NCI-H2029 (cell line): ENCODE measurements around the gene SDC3.

Experiments used
- DNase-seq: peaks from one replicate; lab custom pipeline; 2025; lab: John Stamatoyannopoulos, UW

The SDC3 gene

DNA sequence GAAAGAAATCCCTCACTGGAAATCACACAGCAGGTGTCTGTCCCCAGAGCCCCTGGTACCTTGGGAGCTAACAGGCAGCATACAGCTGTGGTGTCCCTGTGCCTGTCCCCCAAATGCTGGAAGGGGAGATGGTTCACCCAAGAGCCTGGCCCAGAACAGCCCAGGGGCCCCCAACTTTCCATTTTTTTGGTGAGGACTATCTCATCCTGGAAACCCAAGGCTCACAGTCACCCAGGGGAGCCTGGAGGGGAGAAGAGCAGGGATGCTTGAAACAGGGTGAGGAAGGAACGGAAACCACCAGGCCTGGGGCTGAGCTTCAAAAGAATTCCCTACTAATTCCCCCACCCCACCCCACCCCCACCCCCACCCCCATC, 3.6 kb downstream of the SDC3 start:
- DNase-seq, result no peak

DNA sequence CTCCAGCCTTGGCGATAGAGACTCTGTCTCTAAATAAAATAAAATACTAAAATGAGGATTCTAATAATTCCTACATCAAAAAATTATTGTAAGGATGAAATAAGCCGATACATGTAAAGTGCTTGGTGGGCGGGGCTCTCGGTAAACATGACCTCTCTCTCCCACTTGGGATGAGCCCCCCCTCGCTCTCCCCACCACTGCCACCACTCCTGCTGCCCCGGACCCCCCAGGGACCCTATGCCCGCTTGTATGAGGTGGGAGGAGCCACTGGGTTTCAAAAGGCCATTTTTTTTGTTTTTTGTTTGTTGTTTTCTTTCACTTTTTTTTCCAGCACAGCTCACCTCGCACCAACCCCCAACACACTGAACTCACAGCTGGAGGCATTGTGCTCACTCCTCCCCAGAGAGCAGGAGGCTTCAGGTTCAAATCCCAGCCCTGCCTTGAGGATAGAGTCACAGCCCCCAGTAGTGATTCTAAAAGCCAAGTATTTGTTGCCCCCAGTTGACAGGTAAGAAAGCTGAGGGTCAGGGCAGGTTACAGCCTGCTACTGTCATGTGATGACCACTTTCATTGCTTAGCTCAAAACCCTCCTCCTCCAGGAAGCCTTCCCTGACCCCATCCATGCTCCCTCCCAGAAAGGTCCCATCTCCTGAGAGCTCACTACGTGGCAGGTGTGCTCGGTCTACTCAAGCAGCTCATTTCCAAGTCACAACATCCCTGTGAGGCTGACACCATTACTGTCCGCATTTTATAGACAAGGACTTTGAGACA, 4.2 kb downstream of the SDC3 start:
- DNase-seq, result no peak

GRCh38 chr1:30903343-30904034, 5.1 kb downstream of the SDC3 start:
- no peak for DNase-seq

- DNase-seq, result no peak
Observed at GRCh38 chr1:30902593-30903290, 5.8 kb downstream of the SDC3 start.

DNA sequence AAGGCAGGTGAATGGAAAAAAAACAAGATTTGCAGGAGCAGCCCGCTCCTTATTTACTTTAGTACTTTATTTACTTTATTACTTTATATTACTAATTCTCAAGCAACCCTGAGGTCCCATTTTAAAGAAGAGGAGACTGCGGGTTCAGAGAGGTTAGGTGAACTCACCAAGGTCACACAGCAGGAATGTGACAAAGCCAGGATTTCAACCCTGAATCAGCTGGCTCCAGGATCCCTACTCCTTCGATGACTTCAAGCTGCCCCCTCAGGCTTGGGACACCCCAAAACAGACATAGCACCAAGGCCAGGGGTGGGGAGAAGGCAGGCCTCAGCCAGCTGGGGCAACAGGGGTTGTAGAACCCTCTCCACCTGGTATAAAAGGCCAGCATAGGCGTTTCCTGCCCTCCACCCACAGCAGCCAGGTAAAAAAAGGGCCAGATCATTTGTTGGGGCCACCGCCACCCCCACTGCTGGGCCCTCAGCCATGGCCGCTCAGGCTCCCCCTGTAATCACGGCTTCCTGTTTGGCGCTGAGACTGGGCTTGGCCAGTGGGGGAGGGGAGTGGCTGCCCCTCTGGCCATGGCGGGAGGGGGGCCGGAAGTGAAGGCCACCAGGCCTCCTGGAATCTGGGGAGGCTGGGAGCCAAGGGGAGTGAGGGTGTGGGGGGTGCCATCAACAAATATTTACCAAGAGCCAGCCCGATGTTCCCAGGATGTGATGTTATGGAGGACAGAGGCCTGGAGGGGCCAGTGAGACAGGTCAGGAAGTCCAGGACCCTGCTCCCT, 6.6 kb downstream of the SDC3 start:
- no peak for DNase-seq

DNA sequence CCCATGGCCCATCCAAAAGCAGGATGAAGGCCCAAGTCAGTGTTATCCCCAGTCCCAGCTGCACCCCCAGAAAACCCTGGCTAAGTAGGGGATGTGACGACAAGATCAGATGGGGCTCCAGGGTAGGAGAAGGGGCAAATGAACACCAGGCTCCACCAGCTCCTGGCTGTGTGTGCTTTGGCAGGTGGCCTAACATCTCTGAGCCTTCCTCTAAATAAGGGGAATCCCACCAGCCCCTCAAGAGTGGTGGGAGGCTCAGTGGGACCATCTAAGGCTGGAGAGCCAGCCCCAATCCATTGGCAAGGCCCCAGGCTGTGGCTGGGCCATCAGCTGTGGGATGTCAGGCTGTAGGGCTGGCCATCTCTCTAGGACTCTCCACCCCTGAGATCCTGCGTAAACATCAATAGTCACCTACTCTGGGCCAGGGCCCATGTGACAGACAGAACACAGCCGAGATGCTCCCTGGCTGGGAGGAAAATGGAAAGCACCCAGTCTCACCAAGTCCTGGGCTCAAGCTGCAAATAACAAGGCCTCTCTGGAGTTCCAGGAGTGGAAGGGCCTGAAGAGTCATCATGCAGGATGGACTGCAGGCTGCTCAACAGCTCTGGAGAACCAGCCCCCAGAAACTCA, 7.5 kb downstream of the SDC3 start:
- DNase-seq, result no peak

- no peak for DNase-seq
Observed at GRCh38 chr1:30900486-30900885, 8.1 kb downstream of the SDC3 start.

GRCh38 chr1:30899577-30900389, 8.8 kb downstream of the SDC3 start:
- DNase-seq, result no peak

DNA sequence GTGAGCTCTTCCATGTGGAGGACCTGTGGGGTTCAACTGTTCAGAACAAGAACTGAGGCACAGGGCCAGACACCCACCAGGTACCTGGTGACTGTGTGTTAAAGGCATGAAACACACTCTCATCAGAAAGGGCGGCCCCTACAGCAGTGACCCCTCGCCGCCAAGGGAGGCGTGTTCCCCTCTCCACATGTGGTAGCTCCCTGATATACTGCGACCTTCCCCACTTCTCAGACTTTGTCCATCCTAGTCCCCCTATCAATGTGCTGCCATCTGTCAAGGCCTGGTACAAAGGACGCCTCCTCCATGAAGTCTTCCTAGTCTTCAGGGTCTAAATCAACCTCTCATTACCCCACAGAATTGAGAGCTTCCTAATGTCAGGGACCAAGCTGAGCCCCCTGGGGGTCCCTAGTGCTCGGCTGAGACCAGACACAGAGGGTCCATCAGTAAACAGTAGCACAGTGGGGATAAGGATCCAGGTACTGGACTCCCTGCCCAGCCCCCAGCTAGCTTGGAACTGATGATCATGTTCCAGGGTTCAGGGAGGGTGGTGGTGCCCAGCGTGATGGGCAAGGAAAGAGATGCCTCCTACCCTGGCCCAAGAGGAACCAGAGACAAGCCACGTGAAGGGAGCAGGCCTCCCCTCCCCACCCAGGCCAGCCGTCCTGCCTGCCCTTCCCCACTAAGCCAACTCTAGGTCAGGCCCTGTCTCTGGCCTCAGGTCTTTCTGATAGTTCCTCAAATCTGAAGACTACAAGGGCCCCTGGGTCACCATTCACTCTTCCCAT, 10.3 kb downstream of the SDC3 start:
- no peak for DNase-seq

DNA sequence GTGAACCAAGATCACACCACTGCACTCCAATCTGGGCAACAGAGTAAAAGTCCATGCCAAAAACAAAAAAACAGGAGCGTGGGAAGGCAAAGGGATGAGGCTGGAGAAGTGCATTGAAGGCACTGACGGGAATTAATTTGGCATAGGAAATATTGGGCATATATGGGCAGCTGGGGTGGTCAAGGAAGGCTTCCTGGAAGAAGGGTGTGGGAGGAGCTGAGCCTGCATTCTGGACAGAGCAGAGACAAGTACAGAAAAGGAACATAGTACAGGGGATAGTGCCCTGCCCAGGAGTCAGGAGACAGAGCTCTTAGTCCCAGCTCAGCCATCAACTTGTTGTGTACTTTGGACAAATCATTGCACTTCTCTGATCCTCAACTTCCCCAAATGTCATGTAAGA, 11.7 kb downstream of the SDC3 start:
- DNase-seq, result no peak

- no peak for DNase-seq
Observed at GRCh38 chr1:30895944-30896660, 12.5 kb downstream of the SDC3 start.

DNA sequence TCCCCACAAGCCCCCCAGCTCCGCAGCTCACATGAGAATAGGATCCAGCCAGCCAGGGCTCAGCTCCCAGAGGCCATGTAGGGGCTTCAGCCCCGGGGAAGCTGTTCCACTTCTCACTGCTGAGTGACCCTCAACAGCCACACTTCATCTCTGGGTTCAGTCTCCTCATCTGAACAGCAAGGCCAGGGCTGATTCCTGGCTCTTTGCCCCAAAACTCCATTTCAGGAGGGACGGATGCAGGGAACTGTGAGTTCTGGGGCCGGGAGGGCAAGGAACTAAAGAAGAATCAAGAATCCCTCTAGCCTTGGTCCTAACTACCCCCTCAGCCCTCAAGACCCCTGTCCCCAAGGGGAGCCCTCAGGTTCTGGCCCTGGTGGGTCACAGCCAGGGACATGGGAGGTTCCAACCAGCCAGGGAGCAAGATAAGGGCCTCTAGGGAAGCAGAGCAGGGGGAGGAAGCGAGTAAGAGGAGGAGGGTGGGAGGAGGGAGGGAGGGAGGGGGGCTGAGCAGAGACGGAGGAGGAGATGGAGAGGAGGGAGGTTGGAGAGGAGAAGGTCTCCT, 13.1 kb downstream of the SDC3 start:
- no peak for DNase-seq

- no peak for DNase-seq
Observed at GRCh38 chr1:30894508-30894973, 14.0 kb downstream of the SDC3 start.

DNA sequence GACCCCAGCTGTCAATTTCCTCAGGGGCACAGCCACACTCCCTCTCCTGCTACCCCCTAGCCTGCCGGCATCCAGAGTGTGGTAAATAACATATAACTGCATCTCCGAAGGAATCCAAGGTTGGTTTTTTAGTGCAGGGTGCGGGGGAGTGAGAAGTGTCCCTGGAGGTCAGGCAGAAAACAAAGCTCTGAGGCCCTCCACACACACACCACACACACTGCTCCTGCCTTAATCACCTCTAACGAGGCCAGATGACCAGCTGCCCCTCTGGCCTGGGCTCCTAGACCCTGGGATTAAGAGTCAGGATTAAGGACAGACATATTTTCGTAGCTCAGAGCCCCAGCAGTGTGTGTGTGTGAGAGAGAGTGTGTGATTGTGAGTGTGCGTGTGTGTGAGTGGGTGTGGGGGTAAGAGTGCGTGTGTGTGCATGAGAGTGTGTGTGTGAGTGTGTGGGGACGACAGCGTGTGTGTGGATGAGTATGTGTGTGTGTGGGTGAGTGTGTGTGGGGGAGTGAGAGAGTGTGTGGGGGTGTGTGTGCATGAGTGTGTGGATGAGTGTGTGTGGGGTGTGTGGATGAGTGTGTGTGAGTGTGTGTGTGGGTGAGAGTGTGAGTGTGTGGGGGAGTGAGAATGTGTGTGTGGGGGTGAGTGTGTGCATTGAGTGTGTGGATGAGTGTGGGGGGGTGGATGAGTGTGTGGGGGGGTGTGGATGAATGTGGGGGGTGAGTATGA, 14.6 kb downstream of the SDC3 start:
- DNase-seq, result no peak

GRCh38 chr1:30892671-30893073, 15.9 kb downstream of the SDC3 start:
- DNase-seq, result no peak

DNA sequence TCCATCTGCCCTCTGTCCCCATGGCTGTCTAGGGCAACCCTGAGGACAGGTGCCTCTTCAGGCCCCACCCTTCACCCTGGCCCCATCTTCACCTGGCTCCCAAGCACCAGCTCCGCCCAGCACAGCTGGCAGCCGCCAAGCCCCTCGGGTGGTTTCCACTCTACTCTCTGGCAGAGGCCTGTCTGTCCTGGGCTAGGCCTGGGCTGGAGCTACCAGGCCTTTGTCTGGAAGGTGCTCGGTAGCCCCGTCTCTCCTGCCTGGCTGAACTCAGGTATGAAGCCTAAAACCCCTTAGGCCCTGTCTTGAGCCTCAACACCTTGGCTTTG, 17.4 kb downstream of the SDC3 start:
- no peak for DNase-seq

DNA sequence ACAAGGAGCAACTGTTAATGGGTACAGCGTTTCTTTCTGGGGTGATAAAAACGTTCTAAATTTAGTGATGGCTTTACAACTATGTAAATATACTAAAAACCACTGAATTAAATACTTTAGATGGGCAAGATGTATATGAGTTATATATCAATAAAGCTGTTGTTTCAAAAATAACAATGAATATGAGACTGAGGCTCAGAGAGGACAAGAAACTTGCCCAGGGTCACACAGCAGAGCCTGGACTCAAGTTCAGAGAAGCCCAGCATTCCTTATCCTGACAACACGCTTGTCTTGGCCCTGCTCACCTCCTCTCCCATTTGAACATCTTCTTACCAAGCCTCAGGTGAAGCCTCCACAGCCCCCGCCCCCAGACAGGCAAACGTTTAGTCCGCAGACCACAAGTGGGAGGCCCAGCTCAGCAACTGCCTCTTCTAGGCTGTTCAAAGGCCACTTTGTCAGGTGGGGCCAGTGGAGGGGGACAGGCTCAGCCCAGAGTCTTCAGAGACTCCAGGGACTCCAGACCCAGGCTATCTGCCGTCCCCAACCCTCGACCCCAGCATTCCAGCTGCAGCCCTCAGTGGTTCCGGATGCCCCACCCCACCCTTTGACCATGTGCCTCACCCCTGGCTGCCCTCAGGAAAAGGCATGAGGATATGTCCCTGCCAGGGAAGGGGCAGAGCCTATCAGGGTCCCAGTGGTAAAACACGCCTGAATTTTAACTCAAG, 17.9 kb downstream of the SDC3 start:
- DNase-seq, result no peak

DNA sequence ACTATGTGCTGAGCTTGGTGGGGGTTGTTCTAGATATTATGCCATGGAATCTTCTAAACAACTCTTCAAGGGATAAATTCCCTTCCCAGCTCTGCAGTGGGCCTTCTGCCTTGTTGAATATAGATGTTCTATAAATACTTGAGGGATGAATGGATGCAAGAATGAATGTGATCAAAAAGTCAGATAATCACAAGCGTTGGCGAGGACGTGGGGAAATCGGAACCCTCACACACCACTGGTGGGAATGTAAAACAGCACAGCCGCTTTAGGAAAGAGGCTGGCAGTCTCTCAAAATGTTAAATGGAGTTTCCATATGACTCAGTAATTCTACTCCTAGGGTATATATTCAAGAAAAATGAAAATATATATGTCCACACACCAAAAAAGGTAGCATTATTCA, 19.0 kb downstream of the SDC3 start:
- DNase-seq, result no peak
